Activated T-cell treated with anti-CD3 and anti-CD28 coated beads, Interleukin-2, amount 50 U/mL, for 72 hours (primary cell): ENCODE measurements around the gene DAP. TPM values are rescaled to one million over a fixed set of nuclear protein-coding genes. Genes with fewer than 3 reads are reported as not detected.
A peak's percentile ranks its signal among the peaks of the same experiment; 100 is the strongest.

Experiments used
- ATAC-seq, 2 donors: fragments of 150-1000 bp; cut with Tn5 transposase; replicated peaks in 1 of 2; 2 replicates each; pipeline ENCODE4 v1.10.0; 2021; ENCODE audit warnings: moderate library complexity in 2 of 2, mild to moderate bottlenecking in 1 of 2
- DNase-seq, 2 donors: peaks; one replicate each; pipeline ENCODE4 v3.0.0; 2021 to 2022; ENCODE audit warnings: mixed read lengths in 1 of 2
- H3K27ac Mint-ChIP-seq: one replicate; pipeline ENCODE4 v1.8.0; 2022; ENCODE audit warnings: mild to moderate bottlenecking, moderate library complexity, mixed read lengths
- H3K27me3 Mint-ChIP-seq: one replicate; pipeline ENCODE4 v1.8.0; 2022; ENCODE audit warnings: low read depth, mixed read lengths
- H3K36me3 Mint-ChIP-seq, 2 donors: one replicate each; pipeline ENCODE4 v1.8.0; 2022; ENCODE audit warnings: mixed read lengths in 2 of 2, mild to moderate bottlenecking in 1 of 2; ENCODE audit not compliant: insufficient read depth in 2 of 2
- H3K4me1 Mint-ChIP-seq: one replicate; pipeline ENCODE4 v1.8.0; 2022; ENCODE audit warnings: low read depth, mixed read lengths
- H3K4me3 Mint-ChIP-seq, 2 donors: one replicate each; pipeline ENCODE4 v1.8.0; 2022; ENCODE audit warnings: mild to moderate bottlenecking in 2 of 2, mixed read lengths in 2 of 2, moderate library complexity in 2 of 2
- H3K9me3 Mint-ChIP-seq, 2 donors: one replicate each; pipeline ENCODE4 v1.8.0; 2022; ENCODE audit warnings: mixed read lengths in 2 of 2
- total RNA-seq, 2 donors: library from RNA; stranded (reverse); gene quantifications; one replicate each; pipeline ENCODE4 v1.2.3, GENCODE V29; 2022

Gene DAP
- total RNA-seq, 2 donors from 2014 or later = 55.9 to 61.6 TPM

- Mint-ChIP-seq H3K9me3 (peaks cover under 1 to 2% of the 10 kb centered on the region in 2 donors), H3K27me3 (no peaks in the 10 kb centered on the region), H3K36me3 (peaks cover 0 to 16% of the 10 kb centered on the region in 2 donors), H3K4me3 (no peak overlapping the region), H3K27ac (no peak overlapping the region), H3K4me1 (peaks cover 15% of the 10 kb centered on the region)
- DNase-seq = no peak
- no peak for ATAC-seq
Observed at GRCh38 chr5:10681731-10682679, 79.0 kb downstream of the DAP start.

DNA sequence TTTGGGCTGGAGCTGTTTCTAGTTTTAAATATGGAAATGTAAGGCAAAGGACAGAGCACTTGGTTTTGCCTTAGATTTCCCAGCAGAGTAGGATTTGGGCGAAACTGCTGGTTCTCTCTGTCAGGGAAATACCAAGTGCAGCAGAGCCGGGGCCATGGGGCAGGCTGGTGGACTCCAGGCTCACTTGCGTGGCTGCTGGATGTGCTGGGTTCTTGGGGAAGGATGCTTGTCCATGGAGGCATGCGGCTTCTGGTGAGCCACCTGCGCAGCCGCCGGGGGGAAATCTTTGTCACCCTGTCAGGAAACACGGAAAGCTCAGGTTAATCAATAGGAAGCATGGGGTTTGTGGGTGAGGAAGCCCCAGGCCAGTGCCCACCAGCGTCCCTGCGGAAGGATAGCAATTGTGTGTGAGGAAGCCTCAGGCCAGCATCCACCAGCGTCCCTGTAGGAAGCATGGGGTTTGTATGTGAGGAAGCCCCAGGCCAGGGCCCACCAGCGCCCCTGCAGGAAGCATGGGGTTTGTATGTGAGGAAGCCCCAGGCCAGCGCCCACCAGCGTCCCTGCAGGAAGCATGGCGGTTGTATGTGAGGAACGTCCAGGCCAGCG is 80.1 kb downstream of the DAP start:
- no peak for DNase-seq
- peaks cover 12% of the 10 kb centered on the region for H3K4me1 Mint-ChIP-seq
- H3K36me3 Mint-ChIP-seq = peaks cover 0 to 12% of the 10 kb centered on the region in 2 donors
- ATAC-seq = no peak
- H3K4me3 Mint-ChIP-seq = no peak overlapping the region
- peaks cover 2% of the 10 kb centered on the region in 2 donors for H3K9me3 Mint-ChIP-seq
- no peaks in the 10 kb centered on the region for H3K27me3 Mint-ChIP-seq
- H3K27ac Mint-ChIP-seq = no peak overlapping the region

- Mint-ChIP-seq H3K4me3 (no peak overlapping the region), H3K36me3 (peaks cover 0 to 12% of the 10 kb centered on the region in 2 donors), H3K27ac (no peak overlapping the region), H3K9me3 (peaks cover 2% of the 10 kb centered on the region in 2 donors), H3K4me1 (no peaks in the 10 kb centered on the region), H3K27me3 (no peaks in the 10 kb centered on the region)
- ATAC-seq (no peak), DNase-seq (no peak)
Observed at GRCh38 chr5:10679336-10679988, 81.6 kb downstream of the DAP start.

- ATAC-seq (no peak), DNase-seq (no peak)
- no peaks in the 10 kb centered on the region for H3K4me1 Mint-ChIP-seq
- H3K9me3 Mint-ChIP-seq = peaks cover 2% of the 10 kb centered on the region in 2 donors
- no peaks in the 10 kb centered on the region for H3K27me3 Mint-ChIP-seq
- no peak overlapping the region for H3K4me3 Mint-ChIP-seq
- no peak overlapping the region for H3K27ac Mint-ChIP-seq
- H3K36me3 Mint-ChIP-seq = peaks cover 0 to 12% of the 10 kb centered on the region in 2 donors
Observed at GRCh38 chr5:10678244-10678643, 82.8 kb downstream of the DAP start.

- Mint-ChIP-seq H3K4me3 (no peak overlapping the region), H3K27me3 (no peaks in the 10 kb centered on the region), H3K4me1 (no peaks in the 10 kb centered on the region), H3K36me3 (peaks cover 0 to 12% of the 10 kb centered on the region in 2 donors), H3K9me3 (peaks cover 2% of the 10 kb centered on the region in 2 donors), H3K27ac (no peak overlapping the region)
- ATAC-seq (no peak), DNase-seq (no peak)
Observed at GRCh38 chr5:10677533-10677932, 83.5 kb downstream of the DAP start.

DNA sequence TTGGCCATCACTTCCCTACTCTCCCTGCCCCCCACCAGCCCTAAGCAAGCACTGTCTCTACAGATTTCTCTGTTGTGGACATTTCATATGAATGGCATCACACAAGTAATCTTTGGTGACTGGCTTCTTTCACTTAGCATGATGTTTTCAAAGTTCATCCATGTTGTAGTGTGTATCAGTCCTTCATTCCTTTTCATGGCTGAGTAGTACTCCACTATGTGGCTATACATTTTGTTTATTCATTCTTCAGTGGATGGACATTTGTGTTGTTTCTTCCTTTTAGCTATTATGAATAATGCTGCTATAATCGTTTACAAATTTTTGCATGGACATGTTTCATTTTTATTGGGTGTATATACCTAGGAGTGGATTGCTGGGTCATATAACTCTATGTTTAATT is 84.1 kb downstream of the DAP start:
- Mint-ChIP-seq H3K36me3 (peaks cover 0 to 12% of the 10 kb centered on the region in 2 donors), H3K4me3 (no peak overlapping the region), H3K27ac (no peak overlapping the region), H3K9me3 (peaks cover 2% of the 10 kb centered on the region in 2 donors), H3K4me1 (no peaks in the 10 kb centered on the region), H3K27me3 (no peaks in the 10 kb centered on the region)
- no peak for DNase-seq
- ATAC-seq = no peak

DNA sequence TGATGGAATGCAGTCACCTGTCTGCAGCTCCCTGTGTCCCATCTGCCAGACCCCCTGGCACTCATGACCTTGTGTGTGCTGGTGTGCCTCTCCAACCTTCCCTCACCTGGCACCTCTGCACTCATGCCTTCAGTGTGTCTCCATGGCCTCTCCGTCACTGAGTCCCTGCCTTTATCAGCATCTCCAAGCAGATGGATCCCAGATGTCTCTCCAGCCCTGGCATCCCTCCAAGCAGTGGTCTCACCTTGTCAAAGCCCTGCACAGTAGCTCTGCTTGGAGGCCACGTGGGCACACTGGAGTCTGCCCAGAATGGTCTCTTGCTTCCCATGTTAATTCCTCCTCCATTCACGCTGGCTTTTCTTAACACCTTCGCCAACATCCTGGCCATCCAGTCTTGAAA is 84.8 kb downstream of the DAP start:
- Mint-ChIP-seq H3K4me3 (no peak overlapping the region), H3K27me3 (no peaks in the 10 kb centered on the region), H3K36me3 (peaks cover 0 to 11% of the 10 kb centered on the region in 2 donors), H3K9me3 (peaks cover 2% of the 10 kb centered on the region in 2 donors), H3K4me1 (no peaks in the 10 kb centered on the region), H3K27ac (no peak overlapping the region)
- no peak for DNase-seq
- no peak for ATAC-seq

GRCh38 chr5:10675177-10675700 is 85.8 kb downstream of the DAP start:
- Mint-ChIP-seq H3K27ac (no peak overlapping the region), H3K4me3 (no peak overlapping the region), H3K27me3 (no peaks in the 10 kb centered on the region), H3K9me3 (peaks cover 2% of the 10 kb centered on the region in 2 donors), H3K4me1 (no peaks in the 10 kb centered on the region), H3K36me3 (peaks cover 0 to 4% of the 10 kb centered on the region in 2 donors)
- DNase-seq (no peak), ATAC-seq (no peak)

DNA sequence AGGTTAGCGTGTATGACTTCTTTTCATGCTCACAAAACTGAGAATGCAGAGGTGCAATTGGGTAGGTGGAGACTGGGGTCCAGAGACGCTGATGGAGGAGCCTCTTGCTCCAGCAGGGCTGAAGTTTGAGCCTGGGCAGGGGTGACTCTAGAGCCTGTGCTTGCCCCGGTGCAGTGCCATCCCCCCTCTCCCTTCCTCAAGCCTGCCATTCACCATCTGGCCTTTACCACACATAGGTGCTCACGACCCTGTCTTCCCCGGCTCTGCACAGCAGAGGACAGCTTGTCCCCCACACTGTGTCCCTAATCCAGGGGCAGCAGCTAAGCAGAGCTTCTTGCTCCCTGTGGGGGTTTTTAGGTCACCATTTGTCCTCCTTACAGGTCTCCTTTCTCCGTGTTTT is 86.5 kb downstream of the DAP start:
- peak in 1 of 2 donors; percentile 21 for ATAC-seq
- H3K4me1 Mint-ChIP-seq = no peaks in the 10 kb centered on the region
- DNase-seq = no peak
- H3K27me3 Mint-ChIP-seq = no peaks in the 10 kb centered on the region
- H3K36me3 Mint-ChIP-seq = peaks cover 0 to 4% of the 10 kb centered on the region in 2 donors
- no peak overlapping the region for H3K27ac Mint-ChIP-seq
- no peak overlapping the region for H3K4me3 Mint-ChIP-seq
- peaks cover 2% of the 10 kb centered on the region in 2 donors for H3K9me3 Mint-ChIP-seq

- no peak overlapping the region for H3K4me3 Mint-ChIP-seq
- peak in 1 of 2 donors; percentile 5 for ATAC-seq
- peaks cover 0 to 4% of the 10 kb centered on the region in 2 donors for H3K36me3 Mint-ChIP-seq
- H3K27me3 Mint-ChIP-seq = no peaks in the 10 kb centered on the region
- peaks cover 2% of the 10 kb centered on the region in 2 donors for H3K9me3 Mint-ChIP-seq
- no peak for DNase-seq
- H3K4me1 Mint-ChIP-seq = no peaks in the 10 kb centered on the region
- no peak overlapping the region for H3K27ac Mint-ChIP-seq
Observed at GRCh38 chr5:10674096-10674495, 86.9 kb downstream of the DAP start.

- DNase-seq = no peak
- peaks cover 0 to 4% of the 10 kb centered on the region in 2 donors for H3K36me3 Mint-ChIP-seq
- no peaks in the 10 kb centered on the region for H3K27me3 Mint-ChIP-seq
- no peaks in the 10 kb centered on the region for H3K4me1 Mint-ChIP-seq
- ATAC-seq = no peak
- H3K9me3 Mint-ChIP-seq = peaks cover 2% of the 10 kb centered on the region in 2 donors
- H3K27ac Mint-ChIP-seq = no peak overlapping the region
- H3K4me3 Mint-ChIP-seq = no peak overlapping the region
Observed at GRCh38 chr5:10673407-10673806, 87.6 kb downstream of the DAP start.

- DNase-seq (no peak), ATAC-seq (no peak)
- Mint-ChIP-seq H3K27me3 (no peaks in the 10 kb centered on the region), H3K36me3 (peaks cover 0 to 4% of the 10 kb centered on the region in 2 donors), H3K4me3 (no peak overlapping the region), H3K27ac (no peak overlapping the region), H3K9me3 (peaks cover 2% of the 10 kb centered on the region in 2 donors), H3K4me1 (no peaks in the 10 kb centered on the region)
Observed at GRCh38 chr5:10673017-10673389, 88.0 kb downstream of the DAP start.
